ENCODE measurements around the gene P2RY8. TPM values are rescaled to one million over a fixed set of nuclear protein-coding genes. Genes with fewer than 3 reads are reported as not detected.

The P2RY8 gene
- total RNA-seq, 1 experiment from 2014 or later, result 0.44 TPM

DNA sequence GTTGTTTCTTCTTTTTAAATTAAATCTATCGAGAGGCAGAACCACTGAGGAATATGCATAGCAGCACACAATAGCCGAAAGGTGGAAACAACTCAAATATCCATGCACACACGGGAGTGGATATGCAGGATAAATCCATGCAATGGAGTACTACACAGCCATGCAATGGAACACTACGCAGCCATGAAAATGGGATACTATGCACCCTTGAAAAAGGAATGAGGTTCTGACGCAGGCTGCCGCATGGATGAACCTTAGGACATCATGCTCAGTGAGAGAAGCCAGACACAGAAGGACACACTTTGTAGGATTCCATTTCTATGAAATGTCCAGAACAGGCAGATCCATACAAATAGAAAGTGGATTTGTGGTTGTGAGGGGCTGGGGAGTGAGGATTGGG, 18.4 kb upstream of the P2RY8 start:
- no peak overlapping the region for H3K9ac ChIP-seq (ENCODE audit: low read length)
- H2AFZ ChIP-seq (ENCODE audit: low read depth, low read length, poor library complexity, severe bottlenecking), result no peak overlapping the region
- no peaks in the 10 kb centered on the region for H3K4me1 ChIP-seq (ENCODE audit: control insufficient read depth in 1 of 2, insufficient read depth in 2 of 2, low read length in 2 of 2)
- H3K4me2 ChIP-seq (ENCODE audit: low read length), result no peak overlapping the region
- no peaks in the 10 kb centered on the region for H4K20me1 ChIP-seq (ENCODE audit: insufficient read depth)
- H3K36me3 ChIP-seq (ENCODE audit: control insufficient read depth in 1 of 2, insufficient read depth in 2 of 2, low read length in 2 of 2), result no peaks in the 10 kb centered on the region
- BruUV-seq (replicated peaks), result no TSS peak
- no peaks in the 10 kb centered on the region for H3K9me3 ChIP-seq (ENCODE audit: control insufficient read depth in 1 of 2, insufficient read depth in 1 of 2, low read depth in 1 of 2, low read length in 2 of 2)
- H3K27ac ChIP-seq (ENCODE audit: low read depth, low read length), result no peak overlapping the region
- H3K79me2 ChIP-seq (ENCODE audit: insufficient read depth, low read length), result no peaks in the 10 kb centered on the region
- RAD21 ChIA-PET (ENCODE audit: low non-redundant PET in 1 of 2, low total read pairs in 2 of 2, uncharacterized antibody in 2 of 2, unreplicated experiment in 2 of 2), result no interaction called here
- CTCF ChIA-PET, result no interaction called here
- no peak for DNase-seq (ENCODE audit: low read depth, low spot score)
- H3K9me2 ChIP-seq (ENCODE audit: insufficient read depth), result no peaks in the 10 kb centered on the region
- POLR2A ChIA-PET, result no interaction called here
- intact Hi-C loops (cut with micrococcal nuclease), result no loop called here
- TF ChIP-seq, protein P1, sequence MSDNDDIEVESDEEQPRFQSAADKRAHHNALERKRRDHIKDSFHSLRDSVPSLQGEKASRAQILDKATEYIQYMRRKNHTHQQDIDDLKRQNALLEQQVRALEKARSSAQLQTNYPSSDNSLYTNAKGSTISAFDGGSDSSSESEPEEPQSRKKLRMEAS (IDR thresholded peaks at IDR 0.05), result no peak
- TF ChIP-seq, protein P2, sequence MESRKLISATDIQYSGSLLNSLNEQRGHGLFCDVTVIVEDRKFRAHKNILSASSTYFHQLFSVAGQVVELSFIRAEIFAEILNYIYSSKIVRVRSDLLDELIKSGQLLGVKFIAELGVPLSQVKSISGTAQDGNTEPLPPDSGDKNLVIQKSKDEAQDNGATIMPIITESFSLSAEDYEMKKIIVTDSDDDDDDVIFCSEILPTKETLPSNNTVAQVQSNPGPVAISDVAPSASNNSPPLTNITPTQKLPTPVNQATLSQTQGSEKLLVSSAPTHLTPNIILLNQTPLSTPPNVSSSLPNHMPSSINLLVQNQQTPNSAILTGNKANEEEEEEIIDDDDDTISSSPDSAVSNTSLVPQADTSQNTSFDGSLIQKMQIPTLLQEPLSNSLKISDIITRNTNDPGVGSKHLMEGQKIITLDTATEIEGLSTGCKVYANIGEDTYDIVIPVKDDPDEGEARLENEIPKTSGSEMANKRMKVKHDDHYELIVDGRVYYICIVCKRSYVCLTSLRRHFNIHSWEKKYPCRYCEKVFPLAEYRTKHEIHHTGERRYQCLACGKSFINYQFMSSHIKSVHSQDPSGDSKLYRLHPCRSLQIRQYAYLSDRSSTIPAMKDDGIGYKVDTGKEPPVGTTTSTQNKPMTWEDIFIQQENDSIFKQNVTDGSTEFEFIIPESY (IDR thresholded peaks at IDR 0.05; ENCODE audit: extremely low read depth, insufficient replicate concordance, low read length), result no peak
- TF ChIP-seq ELF1 (IDR thresholded peaks at IDR 0.05; ENCODE audit: borderline replicate concordance, low read depth) (no peak), EGR1 (IDR thresholded peaks at IDR 0.05; ENCODE audit: low read depth) (no peak), POLR2A (IDR thresholded peaks at IDR 0.05; ENCODE audit: borderline replicate concordance, extremely low read depth, insufficient read depth, insufficient read length) (no peak), ZNF274 (IDR thresholded peaks at IDR 0.05; ENCODE audit: low read depth, low read length) (no peak), CBX3 (IDR thresholded peaks at IDR 0.05; ENCODE audit: low read depth) (no peak), EZH2 (IDR thresholded peaks at IDR 0.05) (no peak), YY1 (IDR thresholded peaks at IDR 0.05; ENCODE audit: extremely low read depth, insufficient replicate concordance, low read depth, low read length) (no peak), TCF7L2 (IDR thresholded peaks at IDR 0.05; ENCODE audit: borderline replicate concordance, extremely low read depth, insufficient read depth, insufficient read length) (no peak), SIN3A (IDR thresholded peaks at IDR 0.05; ENCODE audit: low read depth) (no peak), FOSL1 (IDR thresholded peaks at IDR 0.05; ENCODE audit: low read depth) (no peak), SRF (IDR thresholded peaks at IDR 0.05; ENCODE audit: low read depth) (no peak), SP1 (IDR thresholded peaks at IDR 0.05; ENCODE audit: low read depth) (no peak), EZH2phosphoT487 (IDR thresholded peaks at IDR 0.05; ENCODE audit: borderline replicate concordance) (no peak)
- TF ChIP-seq, protein P3, sequence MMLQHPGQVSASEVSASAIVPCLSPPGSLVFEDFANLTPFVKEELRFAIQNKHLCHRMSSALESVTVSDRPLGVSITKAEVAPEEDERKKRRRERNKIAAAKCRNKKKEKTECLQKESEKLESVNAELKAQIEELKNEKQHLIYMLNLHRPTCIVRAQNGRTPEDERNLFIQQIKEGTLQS (IDR thresholded peaks at IDR 0.05), result no peak
- TF ChIP-seq, protein P4, sequence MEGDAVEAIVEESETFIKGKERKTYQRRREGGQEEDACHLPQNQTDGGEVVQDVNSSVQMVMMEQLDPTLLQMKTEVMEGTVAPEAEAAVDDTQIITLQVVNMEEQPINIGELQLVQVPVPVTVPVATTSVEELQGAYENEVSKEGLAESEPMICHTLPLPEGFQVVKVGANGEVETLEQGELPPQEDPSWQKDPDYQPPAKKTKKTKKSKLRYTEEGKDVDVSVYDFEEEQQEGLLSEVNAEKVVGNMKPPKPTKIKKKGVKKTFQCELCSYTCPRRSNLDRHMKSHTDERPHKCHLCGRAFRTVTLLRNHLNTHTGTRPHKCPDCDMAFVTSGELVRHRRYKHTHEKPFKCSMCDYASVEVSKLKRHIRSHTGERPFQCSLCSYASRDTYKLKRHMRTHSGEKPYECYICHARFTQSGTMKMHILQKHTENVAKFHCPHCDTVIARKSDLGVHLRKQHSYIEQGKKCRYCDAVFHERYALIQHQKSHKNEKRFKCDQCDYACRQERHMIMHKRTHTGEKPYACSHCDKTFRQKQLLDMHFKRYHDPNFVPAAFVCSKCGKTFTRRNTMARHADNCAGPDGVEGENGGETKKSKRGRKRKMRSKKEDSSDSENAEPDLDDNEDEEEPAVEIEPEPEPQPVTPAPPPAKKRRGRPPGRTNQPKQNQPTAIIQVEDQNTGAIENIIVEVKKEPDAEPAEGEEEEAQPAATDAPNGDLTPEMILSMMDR (IDR thresholded peaks at IDR 0.05 in 2 of 3, conservative IDR thresholded peaks at IDR 0.05 in 1 of 3; ENCODE audit: borderline replicate concordance in 1 of 3, insufficient read depth in 1 of 3, low read depth in 2 of 3, low read length in 2 of 3), result no peak
- TF ChIP-seq, protein P5, sequence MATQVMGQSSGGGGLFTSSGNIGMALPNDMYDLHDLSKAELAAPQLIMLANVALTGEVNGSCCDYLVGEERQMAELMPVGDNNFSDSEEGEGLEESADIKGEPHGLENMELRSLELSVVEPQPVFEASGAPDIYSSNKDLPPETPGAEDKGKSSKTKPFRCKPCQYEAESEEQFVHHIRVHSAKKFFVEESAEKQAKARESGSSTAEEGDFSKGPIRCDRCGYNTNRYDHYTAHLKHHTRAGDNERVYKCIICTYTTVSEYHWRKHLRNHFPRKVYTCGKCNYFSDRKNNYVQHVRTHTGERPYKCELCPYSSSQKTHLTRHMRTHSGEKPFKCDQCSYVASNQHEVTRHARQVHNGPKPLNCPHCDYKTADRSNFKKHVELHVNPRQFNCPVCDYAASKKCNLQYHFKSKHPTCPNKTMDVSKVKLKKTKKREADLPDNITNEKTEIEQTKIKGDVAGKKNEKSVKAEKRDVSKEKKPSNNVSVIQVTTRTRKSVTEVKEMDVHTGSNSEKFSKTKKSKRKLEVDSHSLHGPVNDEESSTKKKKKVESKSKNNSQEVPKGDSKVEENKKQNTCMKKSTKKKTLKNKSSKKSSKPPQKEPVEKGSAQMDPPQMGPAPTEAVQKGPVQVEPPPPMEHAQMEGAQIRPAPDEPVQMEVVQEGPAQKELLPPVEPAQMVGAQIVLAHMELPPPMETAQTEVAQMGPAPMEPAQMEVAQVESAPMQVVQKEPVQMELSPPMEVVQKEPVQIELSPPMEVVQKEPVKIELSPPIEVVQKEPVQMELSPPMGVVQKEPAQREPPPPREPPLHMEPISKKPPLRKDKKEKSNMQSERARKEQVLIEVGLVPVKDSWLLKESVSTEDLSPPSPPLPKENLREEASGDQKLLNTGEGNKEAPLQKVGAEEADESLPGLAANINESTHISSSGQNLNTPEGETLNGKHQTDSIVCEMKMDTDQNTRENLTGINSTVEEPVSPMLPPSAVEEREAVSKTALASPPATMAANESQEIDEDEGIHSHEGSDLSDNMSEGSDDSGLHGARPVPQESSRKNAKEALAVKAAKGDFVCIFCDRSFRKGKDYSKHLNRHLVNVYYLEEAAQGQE (IDR thresholded peaks at IDR 0.05; ENCODE audit: low read depth), result no peak
- no peak overlapping the region for H3K4me3 ChIP-seq (replicated peaks in 1 of 2; ENCODE audit: low read depth in 1 of 2, low read length in 2 of 2)
- ATAC-seq, result no peak
- no peaks in the 10 kb centered on the region for H3K27me3 ChIP-seq (ENCODE audit: insufficient read depth, low read length)

All from HCT116 (cell line).